ENCODE results near the gene CAPN5. TPM values are rescaled to one million over a fixed set of nuclear protein-coding genes. Genes with fewer than 3 reads are reported as not detected.

Gene CAPN5
- total and polyA plus RNA-seq, 2 of the 13 experiments (the other 11 are each of a cell fraction or from before 2014, with no cell fraction given) = 0.27 to 1.2 TPM

- in situ Hi-C loops (cut with HindIII; ENCODE audit: extremely low pct_ligation_motif_present, low pct_unique_long_range_greater_than_20kb) = no loop called here
- DNase-seq (ENCODE audit: low spot score) = no peak
- no peak for ATAC-seq
- no peak overlapping the region for H3K9ac ChIP-seq (ENCODE audit: insufficient read depth, low read depth, low read length)
- CTCF ChIA-PET (ENCODE audit: low intra/inter-chr PET ratio, low total read pairs) = no interaction called here
- H3K27me3 ChIP-seq (ENCODE audit: control insufficient read depth in 1 of 2, insufficient read depth in 2 of 2, low read length in 2 of 2) = peaks cover 1 to 13% of the 10 kb centered on the region in 2 experiments; a peak in 2 of 5 replicates
- H3K4me2 ChIP-seq (ENCODE audit: low read depth, low read length) = no peak overlapping the region
- no peak overlapping the region for H3K4me3 ChIP-seq (replicated peaks in 1 of 3; ENCODE audit: insufficient read depth in 1 of 3, low read depth in 2 of 3, low read length in 3 of 3)
- POLR2A ChIA-PET = no interaction called here
- H3K79me2 ChIP-seq (ENCODE audit: insufficient read depth, low read length) = no peaks in the 10 kb centered on the region
- no TSS peak for BruUV-seq (replicated peaks)
- H4K20me1 ChIP-seq (ENCODE audit: insufficient read depth, low read length) = no peaks in the 10 kb centered on the region
- H3K27ac ChIP-seq (ENCODE audit: extremely low read length, insufficient read depth, low read length) = no peak overlapping the region
- no peak for FAIRE-seq
- 60% methylated on average over 5 of the region's 5 CpGs for WGBS (ENCODE audit: low lambda C conversion rate)
- H3K36me3 ChIP-seq (replicated peaks in 1 of 2; ENCODE audit: control insufficient read depth in 1 of 2, insufficient read depth in 2 of 2, low read length in 2 of 2) = no peaks in the 10 kb centered on the region
- peaks cover 9% of the 10 kb centered on the region for H3K4me1 ChIP-seq (ENCODE audit: insufficient read depth, low read length)
- H2AFZ ChIP-seq (ENCODE audit: low read length) = no peak overlapping the region
- peaks cover 21% of the 10 kb centered on the region for H3K9me3 ChIP-seq (ENCODE audit: low read length)
- intact Hi-C loops (cut with micrococcal nuclease; ENCODE audit: unreplicated experiment) = no loop called here
- TF ChIP-seq ZNF318 (CRISPR knock-in tag; IDR thresholded peaks at IDR 0.05) (no peak), SYNCRIP (IDR thresholded peaks at IDR 0.05; ENCODE audit: insufficient read depth, low read depth, low read length) (no peak), ZNF235 (CRISPR knock-in tag; IDR thresholded peaks at IDR 0.05; ENCODE audit: borderline replicate concordance) (no peak), ZBTB39 (CRISPR knock-in tag; IDR thresholded peaks at IDR 0.05) (no peak), ZNF7 (CRISPR knock-in tag; IDR thresholded peaks at IDR 0.05) (no peak)
- TF ChIP-seq, protein P1, sequence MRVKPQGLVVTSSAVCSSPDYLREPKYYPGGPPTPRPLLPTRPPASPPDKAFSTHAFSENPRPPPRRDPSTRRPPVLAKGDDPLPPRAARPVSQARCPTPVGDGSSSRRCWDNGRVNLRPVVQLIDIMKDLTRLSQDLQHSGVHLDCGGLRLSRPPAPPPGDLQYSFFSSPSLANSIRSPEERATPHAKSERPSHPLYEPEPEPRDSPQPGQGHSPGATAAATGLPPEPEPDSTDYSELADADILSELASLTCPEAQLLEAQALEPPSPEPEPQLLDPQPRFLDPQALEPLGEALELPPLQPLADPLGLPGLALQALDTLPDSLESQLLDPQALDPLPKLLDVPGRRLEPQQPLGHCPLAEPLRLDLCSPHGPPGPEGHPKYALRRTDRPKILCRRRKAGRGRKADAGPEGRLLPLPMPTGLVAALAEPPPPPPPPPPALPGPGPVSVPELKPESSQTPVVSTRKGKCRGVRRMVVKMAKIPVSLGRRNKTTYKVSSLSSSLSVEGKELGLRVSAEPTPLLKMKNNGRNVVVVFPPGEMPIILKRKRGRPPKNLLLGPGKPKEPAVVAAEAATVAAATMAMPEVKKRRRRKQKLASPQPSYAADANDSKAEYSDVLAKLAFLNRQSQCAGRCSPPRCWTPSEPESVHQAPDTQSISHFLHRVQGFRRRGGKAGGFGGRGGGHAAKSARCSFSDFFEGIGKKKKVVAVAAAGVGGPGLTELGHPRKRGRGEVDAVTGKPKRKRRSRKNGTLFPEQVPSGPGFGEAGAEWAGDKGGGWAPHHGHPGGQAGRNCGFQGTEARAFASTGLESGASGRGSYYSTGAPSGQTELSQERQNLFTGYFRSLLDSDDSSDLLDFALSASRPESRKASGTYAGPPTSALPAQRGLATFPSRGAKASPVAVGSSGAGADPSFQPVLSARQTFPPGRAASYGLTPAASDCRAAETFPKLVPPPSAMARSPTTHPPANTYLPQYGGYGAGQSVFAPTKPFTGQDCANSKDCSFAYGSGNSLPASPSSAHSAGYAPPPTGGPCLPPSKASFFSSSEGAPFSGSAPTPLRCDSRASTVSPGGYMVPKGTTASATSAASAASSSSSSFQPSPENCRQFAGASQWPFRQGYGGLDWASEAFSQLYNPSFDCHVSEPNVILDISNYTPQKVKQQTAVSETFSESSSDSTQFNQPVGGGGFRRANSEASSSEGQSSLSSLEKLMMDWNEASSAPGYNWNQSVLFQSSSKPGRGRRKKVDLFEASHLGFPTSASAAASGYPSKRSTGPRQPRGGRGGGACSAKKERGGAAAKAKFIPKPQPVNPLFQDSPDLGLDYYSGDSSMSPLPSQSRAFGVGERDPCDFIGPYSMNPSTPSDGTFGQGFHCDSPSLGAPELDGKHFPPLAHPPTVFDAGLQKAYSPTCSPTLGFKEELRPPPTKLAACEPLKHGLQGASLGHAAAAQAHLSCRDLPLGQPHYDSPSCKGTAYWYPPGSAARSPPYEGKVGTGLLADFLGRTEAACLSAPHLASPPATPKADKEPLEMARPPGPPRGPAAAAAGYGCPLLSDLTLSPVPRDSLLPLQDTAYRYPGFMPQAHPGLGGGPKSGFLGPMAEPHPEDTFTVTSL (CRISPR knock-in tag; IDR thresholded peaks at IDR 0.05; ENCODE audit: borderline replicate concordance) = no peak
These were observed 10.9 kb upstream of the CAPN5 start for GRCh38 chr11:77055913-77056312.

Measured in HepG2 (cell line).